Progenitor cell of endocrine pancreas (in vitro differentiated cells): Measurements from ENCODE around the gene RFNG. TPM values are rescaled to one million over a fixed set of nuclear protein-coding genes. Genes with fewer than 3 reads are reported as not detected.

Experiments used
- DNase-seq: peaks from one replicate; pipeline ENCODE4 v3.0.0; 2021; ENCODE audit warnings: low spot score; ENCODE audit not compliant: unreplicated experiment
- H3K27ac Mint-ChIP-seq: 2 replicates; pipeline ENCODE4 v1.8.0; 2021; ENCODE audit warnings: mild to moderate bottlenecking, moderate library complexity, mixed read lengths
- H3K27me3 Mint-ChIP-seq: 2 replicates; pipeline ENCODE4 v1.8.0; 2021; ENCODE audit warnings: mixed read lengths
- H3K36me3 Mint-ChIP-seq: 2 replicates; pipeline ENCODE4 v1.8.0; 2022; ENCODE audit warnings: mixed read lengths; ENCODE audit not compliant: insufficient read depth
- H3K4me1 Mint-ChIP-seq: 2 replicates; pipeline ENCODE4 v1.8.0; 2021; ENCODE audit warnings: low read depth, mixed read lengths
- H3K4me3 Mint-ChIP-seq: 2 replicates; pipeline ENCODE4 v1.8.0; 2021; ENCODE audit warnings: low read depth, mild to moderate bottlenecking, moderate library complexity, mixed read lengths
- H3K9me3 Mint-ChIP-seq: 2 replicates; pipeline ENCODE4 v1.8.0; 2021; ENCODE audit warnings: low read depth, mixed read lengths
- total RNA-seq: library from RNA; stranded (reverse); gene quantifications from 2 replicates; pipeline ENCODE4 v1.2.1, GENCODE V29; 2021
- TF ChIP-seq, protein P1 (sequence below): fragments of 200-600 bp; sonication (generic); IDR thresholded peaks from one replicate; pipeline ENCODE4 v1.5.0; 2021; ENCODE audit warnings: antibody characterized with exemption, mild to moderate bottlenecking; ENCODE audit not compliant: unreplicated experiment

RFNG gene
- total RNA-seq, 1 donor from 2014 or later: 65.5 TPM

DNA sequence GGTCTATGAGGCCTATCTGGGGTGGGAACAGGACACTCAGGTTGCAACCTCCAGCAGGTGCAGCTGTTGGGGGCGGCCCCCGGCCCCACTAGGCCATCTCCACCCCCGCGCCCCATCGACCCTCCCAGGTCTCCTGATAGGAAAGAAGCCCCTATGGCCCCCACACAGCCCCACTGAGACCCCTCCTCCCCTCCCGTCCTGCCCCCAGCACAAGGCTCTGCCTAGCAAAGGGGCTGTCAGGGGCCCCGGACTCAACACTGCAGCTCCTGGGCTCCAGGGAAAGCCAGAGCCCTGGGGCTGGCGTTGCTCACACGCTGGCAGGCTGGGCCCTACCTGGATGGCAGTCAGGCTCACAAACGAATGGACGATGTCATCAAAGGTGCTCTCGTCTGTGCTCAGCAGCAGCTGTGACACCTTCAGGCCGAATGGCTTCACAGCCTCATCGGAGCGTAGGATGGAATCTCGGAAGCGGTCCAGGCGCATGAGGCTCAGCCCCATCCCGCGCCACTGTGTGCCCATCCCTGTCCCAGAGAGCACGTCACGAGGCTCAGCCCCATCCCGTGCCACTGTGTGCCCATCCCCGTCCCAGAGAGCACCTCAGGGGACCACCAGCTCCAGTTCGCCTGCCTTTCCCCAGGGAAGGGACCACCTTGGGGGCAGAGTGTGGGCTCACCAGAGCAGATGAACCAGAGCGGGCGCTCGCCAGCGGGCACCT is 39.1 kb upstream of the RFNG start:
- no peaks in the 10 kb centered on the region for H3K9me3 Mint-ChIP-seq
- H3K36me3 Mint-ChIP-seq: no peaks in the 10 kb centered on the region
- TF ChIP-seq, protein P1, sequence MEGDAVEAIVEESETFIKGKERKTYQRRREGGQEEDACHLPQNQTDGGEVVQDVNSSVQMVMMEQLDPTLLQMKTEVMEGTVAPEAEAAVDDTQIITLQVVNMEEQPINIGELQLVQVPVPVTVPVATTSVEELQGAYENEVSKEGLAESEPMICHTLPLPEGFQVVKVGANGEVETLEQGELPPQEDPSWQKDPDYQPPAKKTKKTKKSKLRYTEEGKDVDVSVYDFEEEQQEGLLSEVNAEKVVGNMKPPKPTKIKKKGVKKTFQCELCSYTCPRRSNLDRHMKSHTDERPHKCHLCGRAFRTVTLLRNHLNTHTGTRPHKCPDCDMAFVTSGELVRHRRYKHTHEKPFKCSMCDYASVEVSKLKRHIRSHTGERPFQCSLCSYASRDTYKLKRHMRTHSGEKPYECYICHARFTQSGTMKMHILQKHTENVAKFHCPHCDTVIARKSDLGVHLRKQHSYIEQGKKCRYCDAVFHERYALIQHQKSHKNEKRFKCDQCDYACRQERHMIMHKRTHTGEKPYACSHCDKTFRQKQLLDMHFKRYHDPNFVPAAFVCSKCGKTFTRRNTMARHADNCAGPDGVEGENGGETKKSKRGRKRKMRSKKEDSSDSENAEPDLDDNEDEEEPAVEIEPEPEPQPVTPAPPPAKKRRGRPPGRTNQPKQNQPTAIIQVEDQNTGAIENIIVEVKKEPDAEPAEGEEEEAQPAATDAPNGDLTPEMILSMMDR: no peak
- no peak overlapping the region for H3K4me3 Mint-ChIP-seq
- DNase-seq: no peak
- H3K27ac Mint-ChIP-seq: no peak overlapping the region
- no peaks in the 10 kb centered on the region for H3K27me3 Mint-ChIP-seq
- no peaks in the 10 kb centered on the region for H3K4me1 Mint-ChIP-seq

DNA sequence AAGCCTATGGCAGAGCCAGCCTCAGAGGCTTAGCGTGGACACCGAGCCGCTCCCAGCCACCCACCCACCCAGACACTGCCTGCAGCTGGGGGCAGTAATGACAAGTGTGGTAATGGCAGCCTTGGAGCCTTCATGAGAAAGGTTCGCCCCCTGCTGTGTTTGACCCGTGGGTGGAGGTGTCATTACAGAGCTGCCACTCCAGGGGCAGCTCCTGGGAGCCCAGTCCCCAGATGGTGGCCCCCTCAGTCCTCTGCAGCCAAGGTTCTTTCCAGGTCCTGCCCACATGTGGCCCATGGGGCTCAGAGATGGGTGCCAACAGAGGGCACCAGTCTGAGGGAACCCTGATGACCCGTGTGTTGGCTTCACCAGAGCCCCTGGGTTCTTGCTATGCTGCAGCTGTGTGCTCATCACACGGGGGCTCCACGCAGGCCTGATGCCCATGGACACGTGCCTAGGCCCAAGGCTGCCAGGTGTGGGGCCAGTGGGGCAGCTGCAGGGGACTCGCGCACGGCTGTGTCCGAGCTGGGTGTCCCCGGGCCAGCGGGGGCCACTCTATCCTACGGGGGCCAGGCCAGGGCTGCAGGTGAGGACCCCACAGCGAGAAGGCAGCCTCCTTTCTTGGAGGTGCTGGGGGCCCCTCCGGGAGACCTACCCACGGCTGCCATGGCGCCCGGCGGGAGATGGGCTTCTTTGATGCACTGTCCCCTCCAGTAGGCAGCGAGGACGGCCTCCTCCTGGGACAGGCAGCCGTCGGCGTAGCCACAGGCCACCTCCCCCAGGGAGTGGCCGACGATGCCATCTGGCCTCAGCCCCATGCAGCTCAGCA is 38.3 kb upstream of the RFNG start:
- no peak for DNase-seq
- Mint-ChIP-seq H3K27me3 (no peaks in the 10 kb centered on the region), H3K4me3 (no peak overlapping the region), H3K36me3 (no peaks in the 10 kb centered on the region), H3K27ac (no peak overlapping the region), H3K4me1 (no peaks in the 10 kb centered on the region), H3K9me3 (no peaks in the 10 kb centered on the region)
- TF ChIP-seq, protein P1: no peak

DNA sequence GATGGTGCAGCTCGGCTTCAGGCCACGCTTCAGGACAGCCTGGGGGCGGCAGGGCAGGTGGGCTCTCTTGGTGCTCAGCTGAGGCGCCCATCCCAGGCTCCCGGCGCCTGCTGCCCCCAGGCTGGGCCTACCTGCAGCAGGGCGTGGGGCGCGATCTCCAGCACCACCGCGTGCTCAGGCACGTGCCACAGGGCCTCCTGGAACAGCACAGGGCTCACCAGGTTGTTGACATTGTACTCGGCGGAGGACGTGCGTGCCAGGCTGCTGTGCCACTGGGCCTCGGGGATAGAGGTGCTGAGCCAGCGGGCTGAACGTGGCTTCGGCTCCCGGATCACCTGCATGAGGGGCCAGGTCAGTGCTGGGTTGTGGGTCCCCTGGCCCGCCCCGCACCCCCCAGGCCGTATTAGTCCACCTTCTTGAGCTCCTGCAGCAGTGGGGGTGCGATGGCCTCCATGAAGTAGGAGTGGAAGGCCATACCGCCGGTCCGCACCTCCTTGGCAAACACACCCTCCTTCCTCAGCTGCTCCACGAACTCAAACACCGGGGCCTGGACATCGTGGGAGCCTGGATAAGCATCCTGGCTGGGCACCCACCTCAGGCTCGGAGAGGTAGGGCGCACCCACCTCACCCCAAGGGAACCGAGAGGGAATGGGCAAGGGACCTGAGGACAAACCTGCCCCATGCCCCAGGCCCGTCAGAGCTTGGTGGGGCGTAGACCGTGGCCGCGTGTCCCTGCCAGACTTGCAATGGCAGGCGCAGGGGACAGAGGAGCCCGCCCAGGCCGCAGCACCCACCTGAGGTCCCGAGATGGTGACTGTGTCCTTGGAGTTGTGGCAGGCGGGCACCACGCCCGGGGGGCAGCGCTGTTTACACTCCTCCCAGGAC is 37.5 kb upstream of the RFNG start:
- no peak for DNase-seq
- H3K27ac Mint-ChIP-seq: no peak overlapping the region
- no peak overlapping the region for H3K4me3 Mint-ChIP-seq
- H3K36me3 Mint-ChIP-seq: peaks cover 3% of the 10 kb centered on the region
- TF ChIP-seq, protein P1: no peak
- no peaks in the 10 kb centered on the region for H3K4me1 Mint-ChIP-seq
- H3K9me3 Mint-ChIP-seq: no peaks in the 10 kb centered on the region
- H3K27me3 Mint-ChIP-seq: no peaks in the 10 kb centered on the region

- Mint-ChIP-seq H3K27me3 (no peaks in the 10 kb centered on the region), H3K36me3 (peaks cover 3% of the 10 kb centered on the region), H3K4me3 (no peak overlapping the region), H3K9me3 (no peaks in the 10 kb centered on the region), H3K4me1 (no peaks in the 10 kb centered on the region), H3K27ac (no peak overlapping the region)
- no peak for DNase-seq
- TF ChIP-seq, protein P1: no peak
Measured at GRCh38 chr17:82087961-82088837, 36.6 kb upstream of the RFNG start.
